ENCODE measurements around the gene HACL1. TPM values are rescaled to one million over a fixed set of nuclear protein-coding genes. Genes with fewer than 3 reads are reported as not detected.

The HACL1 gene
- total RNA-seq, 1 experiment from 2014 or later, result 44.9 TPM

DNA sequence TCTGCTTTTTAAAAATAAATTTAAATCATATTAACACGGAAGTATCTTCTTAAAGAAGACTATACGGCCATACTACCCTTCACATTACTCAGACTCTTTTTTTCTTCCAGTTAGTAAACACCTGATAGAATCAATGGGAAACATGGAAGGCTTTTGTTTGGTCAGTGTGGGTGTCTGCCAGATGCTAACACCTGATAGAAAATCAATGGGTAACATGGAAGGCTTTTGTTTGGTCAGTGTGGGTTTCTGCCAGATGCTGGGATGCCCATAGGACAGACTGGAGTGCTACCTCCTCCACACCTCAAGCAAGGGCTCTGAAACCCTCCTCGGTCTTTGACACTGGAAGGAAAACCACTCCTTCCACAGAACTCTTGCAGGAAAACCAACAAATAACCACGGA, 29.2 kb downstream of the HACL1 start (continued):
- TF ChIP-seq, protein P1, sequence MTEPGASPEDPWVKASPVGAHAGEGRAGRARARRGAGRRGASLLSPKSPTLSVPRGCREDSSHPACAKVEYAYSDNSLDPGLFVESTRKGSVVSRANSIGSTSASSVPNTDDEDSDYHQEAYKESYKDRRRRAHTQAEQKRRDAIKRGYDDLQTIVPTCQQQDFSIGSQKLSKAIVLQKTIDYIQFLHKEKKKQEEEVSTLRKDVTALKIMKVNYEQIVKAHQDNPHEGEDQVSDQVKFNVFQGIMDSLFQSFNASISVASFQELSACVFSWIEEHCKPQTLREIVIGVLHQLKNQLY (CRISPR knock-in tag; IDR thresholded peaks at IDR 0.05), result no peak

DNA sequence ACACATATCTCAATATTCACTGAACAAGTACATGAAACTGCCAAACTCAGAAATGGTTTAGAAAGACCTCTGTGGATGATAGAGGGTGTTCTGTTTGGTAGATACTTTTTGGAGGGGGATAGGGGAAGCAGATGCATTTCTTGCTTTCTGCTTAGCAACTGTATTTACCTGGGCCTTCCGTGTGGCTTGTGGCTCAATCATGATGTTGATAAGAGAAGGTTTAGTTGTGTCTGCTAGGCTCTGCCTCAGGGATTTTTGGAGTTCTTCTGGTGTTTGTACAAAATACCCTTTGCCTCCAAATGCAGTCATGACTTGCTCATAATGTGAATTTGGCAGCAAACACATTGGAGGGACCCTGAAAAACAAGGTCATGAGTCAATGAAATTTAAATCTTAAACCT, 38.2 kb downstream of the HACL1 start:
- no peak for ATAC-seq
- no peaks in the 10 kb centered on the region for H3K27me3 Mint-ChIP-seq (ENCODE audit: low read depth)
- POLR2A ChIA-PET, result no interaction called here
- H3K27ac Mint-ChIP-seq, result no peak overlapping the region
- peaks cover 51% of the 10 kb centered on the region for H3K36me3 Mint-ChIP-seq
- H3K4me1 Mint-ChIP-seq, result no peaks in the 10 kb centered on the region
- H3K4me3 Mint-ChIP-seq, result no peak overlapping the region
- no peak for TF ChIP-seq RELA (CRISPR knock-in tag; IDR thresholded peaks at IDR 0.05; ENCODE audit: borderline replicate concordance)
- TF ChIP-seq GTF2I (CRISPR knock-in tag; conservative IDR thresholded peaks at IDR 0.05), result no peak
- CTCF ChIA-PET, result no interaction called here
- H3K9me3 Mint-ChIP-seq, result no peaks in the 10 kb centered on the region
- DNase-seq (ENCODE audit: low spot score), result no peak

DNA sequence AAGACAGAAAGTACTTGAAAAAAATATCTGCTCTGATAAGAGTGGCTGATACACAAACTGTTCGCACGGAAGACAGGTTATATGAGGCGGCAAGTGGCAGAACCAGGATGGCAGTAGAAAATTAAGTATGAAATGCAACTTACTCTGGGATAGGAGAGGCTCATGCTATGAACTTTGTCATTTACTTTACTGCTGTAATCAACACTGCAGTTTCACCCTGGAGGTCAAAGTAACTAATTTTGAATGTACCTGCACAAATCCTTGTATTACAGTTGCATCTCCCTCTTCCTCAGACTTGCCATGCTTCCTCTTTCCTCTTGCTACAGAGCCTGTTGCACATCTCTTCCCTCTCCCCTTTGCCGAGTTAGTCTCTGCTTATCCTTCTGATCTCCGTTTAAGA, 38.8 kb downstream of the HACL1 start:
- TF ChIP-seq, protein P2, sequence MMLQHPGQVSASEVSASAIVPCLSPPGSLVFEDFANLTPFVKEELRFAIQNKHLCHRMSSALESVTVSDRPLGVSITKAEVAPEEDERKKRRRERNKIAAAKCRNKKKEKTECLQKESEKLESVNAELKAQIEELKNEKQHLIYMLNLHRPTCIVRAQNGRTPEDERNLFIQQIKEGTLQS (CRISPR knock-in tag; conservative IDR thresholded peaks at IDR 0.05), result no peak
- TF ChIP-seq SOX15 (CRISPR knock-in tag; IDR thresholded peaks at IDR 0.05) (no peak), TEAD4 (CRISPR knock-in tag; IDR thresholded peaks at IDR 0.05) (no peak), SMAD3 (CRISPR knock-in tag; IDR thresholded peaks at IDR 0.05; ENCODE audit: borderline replicate concordance) (no peak)
- TF ChIP-seq, protein P3, sequence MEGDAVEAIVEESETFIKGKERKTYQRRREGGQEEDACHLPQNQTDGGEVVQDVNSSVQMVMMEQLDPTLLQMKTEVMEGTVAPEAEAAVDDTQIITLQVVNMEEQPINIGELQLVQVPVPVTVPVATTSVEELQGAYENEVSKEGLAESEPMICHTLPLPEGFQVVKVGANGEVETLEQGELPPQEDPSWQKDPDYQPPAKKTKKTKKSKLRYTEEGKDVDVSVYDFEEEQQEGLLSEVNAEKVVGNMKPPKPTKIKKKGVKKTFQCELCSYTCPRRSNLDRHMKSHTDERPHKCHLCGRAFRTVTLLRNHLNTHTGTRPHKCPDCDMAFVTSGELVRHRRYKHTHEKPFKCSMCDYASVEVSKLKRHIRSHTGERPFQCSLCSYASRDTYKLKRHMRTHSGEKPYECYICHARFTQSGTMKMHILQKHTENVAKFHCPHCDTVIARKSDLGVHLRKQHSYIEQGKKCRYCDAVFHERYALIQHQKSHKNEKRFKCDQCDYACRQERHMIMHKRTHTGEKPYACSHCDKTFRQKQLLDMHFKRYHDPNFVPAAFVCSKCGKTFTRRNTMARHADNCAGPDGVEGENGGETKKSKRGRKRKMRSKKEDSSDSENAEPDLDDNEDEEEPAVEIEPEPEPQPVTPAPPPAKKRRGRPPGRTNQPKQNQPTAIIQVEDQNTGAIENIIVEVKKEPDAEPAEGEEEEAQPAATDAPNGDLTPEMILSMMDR (IDR thresholded peaks at IDR 0.05), result no peak
- TF ChIP-seq, protein P4, sequence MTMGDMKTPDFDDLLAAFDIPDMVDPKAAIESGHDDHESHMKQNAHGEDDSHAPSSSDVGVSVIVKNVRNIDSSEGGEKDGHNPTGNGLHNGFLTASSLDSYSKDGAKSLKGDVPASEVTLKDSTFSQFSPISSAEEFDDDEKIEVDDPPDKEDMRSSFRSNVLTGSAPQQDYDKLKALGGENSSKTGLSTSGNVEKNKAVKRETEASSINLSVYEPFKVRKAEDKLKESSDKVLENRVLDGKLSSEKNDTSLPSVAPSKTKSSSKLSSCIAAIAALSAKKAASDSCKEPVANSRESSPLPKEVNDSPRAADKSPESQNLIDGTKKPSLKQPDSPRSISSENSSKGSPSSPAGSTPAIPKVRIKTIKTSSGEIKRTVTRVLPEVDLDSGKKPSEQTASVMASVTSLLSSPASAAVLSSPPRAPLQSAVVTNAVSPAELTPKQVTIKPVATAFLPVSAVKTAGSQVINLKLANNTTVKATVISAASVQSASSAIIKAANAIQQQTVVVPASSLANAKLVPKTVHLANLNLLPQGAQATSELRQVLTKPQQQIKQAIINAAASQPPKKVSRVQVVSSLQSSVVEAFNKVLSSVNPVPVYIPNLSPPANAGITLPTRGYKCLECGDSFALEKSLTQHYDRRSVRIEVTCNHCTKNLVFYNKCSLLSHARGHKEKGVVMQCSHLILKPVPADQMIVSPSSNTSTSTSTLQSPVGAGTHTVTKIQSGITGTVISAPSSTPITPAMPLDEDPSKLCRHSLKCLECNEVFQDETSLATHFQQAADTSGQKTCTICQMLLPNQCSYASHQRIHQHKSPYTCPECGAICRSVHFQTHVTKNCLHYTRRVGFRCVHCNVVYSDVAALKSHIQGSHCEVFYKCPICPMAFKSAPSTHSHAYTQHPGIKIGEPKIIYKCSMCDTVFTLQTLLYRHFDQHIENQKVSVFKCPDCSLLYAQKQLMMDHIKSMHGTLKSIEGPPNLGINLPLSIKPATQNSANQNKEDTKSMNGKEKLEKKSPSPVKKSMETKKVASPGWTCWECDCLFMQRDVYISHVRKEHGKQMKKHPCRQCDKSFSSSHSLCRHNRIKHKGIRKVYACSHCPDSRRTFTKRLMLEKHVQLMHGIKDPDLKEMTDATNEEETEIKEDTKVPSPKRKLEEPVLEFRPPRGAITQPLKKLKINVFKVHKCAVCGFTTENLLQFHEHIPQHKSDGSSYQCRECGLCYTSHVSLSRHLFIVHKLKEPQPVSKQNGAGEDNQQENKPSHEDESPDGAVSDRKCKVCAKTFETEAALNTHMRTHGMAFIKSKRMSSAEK (CRISPR knock-in tag; IDR thresholded peaks at IDR 0.05; ENCODE audit: borderline replicate concordance), result no peak
- TF ChIP-seq, protein P5, sequence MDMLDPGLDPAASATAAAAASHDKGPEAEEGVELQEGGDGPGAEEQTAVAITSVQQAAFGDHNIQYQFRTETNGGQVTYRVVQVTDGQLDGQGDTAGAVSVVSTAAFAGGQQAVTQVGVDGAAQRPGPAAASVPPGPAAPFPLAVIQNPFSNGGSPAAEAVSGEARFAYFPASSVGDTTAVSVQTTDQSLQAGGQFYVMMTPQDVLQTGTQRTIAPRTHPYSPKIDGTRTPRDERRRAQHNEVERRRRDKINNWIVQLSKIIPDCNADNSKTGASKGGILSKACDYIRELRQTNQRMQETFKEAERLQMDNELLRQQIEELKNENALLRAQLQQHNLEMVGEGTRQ (CRISPR knock-in tag; IDR thresholded peaks at IDR 0.05), result no peak
- DNase-seq (ENCODE audit: low spot score) (no peak), ATAC-seq (no peak)
- Mint-ChIP-seq H3K27me3 (ENCODE audit: low read depth) (no peaks in the 10 kb centered on the region), H3K36me3 (peaks cover 44% of the 10 kb centered on the region), H3K27ac (no peak overlapping the region), H3K9me3 (no peaks in the 10 kb centered on the region), H3K4me1 (peaks cover 2% of the 10 kb centered on the region; the same call in 1 of the 2 replicates), H3K4me3 (no peak overlapping the region)
- ChIA-PET CTCF (no interaction called here), POLR2A (no interaction called here)

DNA sequence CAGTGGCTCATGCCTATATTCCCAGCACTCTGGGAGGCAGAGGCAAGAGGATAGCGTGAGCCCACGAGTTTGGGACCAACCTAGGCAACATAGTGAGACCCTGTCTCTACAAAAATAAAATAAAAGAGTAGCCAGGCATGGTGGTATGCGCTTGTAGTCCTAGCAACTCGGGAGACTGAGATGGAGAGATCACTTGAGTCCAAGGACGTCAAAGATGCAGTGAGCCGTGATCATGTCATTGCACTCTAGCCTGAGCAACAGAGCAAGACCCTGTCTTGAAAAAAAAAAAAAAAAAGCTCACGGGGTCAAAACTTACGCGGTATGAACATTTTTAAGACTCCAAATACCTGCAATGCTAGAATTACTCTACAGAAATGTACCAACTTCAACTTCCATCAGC, 42.8 kb downstream of the HACL1 start:
- peaks cover 25% of the 10 kb centered on the region for H3K36me3 Mint-ChIP-seq
- DNase-seq (ENCODE audit: low spot score), result no peak
- H3K27me3 Mint-ChIP-seq (ENCODE audit: low read depth), result no peaks in the 10 kb centered on the region
- ChIA-PET POLR2A (no interaction called here), CTCF (interaction anchor here (0.7 to 2.6 kb wide), 3 partner anchors 32 to 441 kb away, joined by 3 to 37 read pairs (median 5); no protein-coding TSS in a partner anchor)
- no peak overlapping the region for H3K4me3 Mint-ChIP-seq
- no peaks in the 10 kb centered on the region for H3K9me3 Mint-ChIP-seq
- H3K4me1 Mint-ChIP-seq, result peaks cover 2% of the 10 kb centered on the region; the same call in 1 of the 2 replicates
- no peak for ATAC-seq
- H3K27ac Mint-ChIP-seq, result no peak overlapping the region
- no peak for TF ChIP-seq NR1H2 (CRISPR knock-in tag; IDR thresholded peaks at IDR 0.05)
- TF ChIP-seq ZNF416 (CRISPR knock-in tag; IDR thresholded peaks at IDR 0.05), result no peak
- TF ChIP-seq, protein P6, sequence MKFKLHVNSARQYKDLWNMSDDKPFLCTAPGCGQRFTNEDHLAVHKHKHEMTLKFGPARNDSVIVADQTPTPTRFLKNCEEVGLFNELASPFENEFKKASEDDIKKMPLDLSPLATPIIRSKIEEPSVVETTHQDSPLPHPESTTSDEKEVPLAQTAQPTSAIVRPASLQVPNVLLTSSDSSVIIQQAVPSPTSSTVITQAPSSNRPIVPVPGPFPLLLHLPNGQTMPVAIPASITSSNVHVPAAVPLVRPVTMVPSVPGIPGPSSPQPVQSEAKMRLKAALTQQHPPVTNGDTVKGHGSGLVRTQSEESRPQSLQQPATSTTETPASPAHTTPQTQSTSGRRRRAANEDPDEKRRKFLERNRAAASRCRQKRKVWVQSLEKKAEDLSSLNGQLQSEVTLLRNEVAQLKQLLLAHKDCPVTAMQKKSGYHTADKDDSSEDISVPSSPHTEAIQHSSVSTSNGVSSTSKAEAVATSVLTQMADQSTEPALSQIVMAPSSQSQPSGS (CRISPR knock-in tag; IDR thresholded peaks at IDR 0.05; ENCODE audit: borderline replicate concordance, low read depth), result no peak
- no peak for TF ChIP-seq IRF2 (CRISPR knock-in tag; IDR thresholded peaks at IDR 0.05; ENCODE audit: borderline replicate concordance, low read depth)

Measured in WTC11 (cell line).